Tibial artery (tissue), 4 donors: ENCODE data around the gene ATP13A5.

Experiments
- DNase-seq, 2 donors: peaks; one replicate each; pipeline ENCODE4 v3.0.0-alpha.2; 2019
- H3K27ac ChIP-seq, 2 donors: fragments of 200-600 bp; sonication (generic) in 1 of 2; 1 replicate in 1 of 2; 2 replicates in 1 of 2; pipeline ENCODE4 v1.5.1; 2018 to 2019; ENCODE audit warnings: mild to moderate bottlenecking in 1 of 2
- H3K27me3 ChIP-seq, 2 donors: fragments of 200-600 bp; sonication (generic) in 1 of 2; one replicate each; pipeline versions ENCODE4 v1.5.1 to v1.6.0; 2016 to 2019
- H3K36me3 ChIP-seq, 3 donors: fragments of 200-600 bp; sonication (generic) in 2 of 3; one replicate each; pipeline ENCODE4 v1.5.1; 2016 to 2019; ENCODE audit warnings: mild to moderate bottlenecking in 2 of 3
- H3K4me1 ChIP-seq, 4 donors: fragments of 200-600 bp; sonication (generic) in 2 of 4; 1 replicate in 3 of 4; 2 replicates in 1 of 4; pipeline ENCODE4 v1.5.1; 2016 to 2019
- H3K4me3 ChIP-seq, 2 donors: fragments of 200-600 bp; sonication (generic) in 1 of 2; 1 replicate in 1 of 2; 2 replicates in 1 of 2; pipeline ENCODE4 v1.5.1; 2018 to 2019; ENCODE audit warnings: mild to moderate bottlenecking in 2 of 2
- H3K9me3 ChIP-seq, 3 donors: fragments of 200-600 bp; sonication (generic) in 1 of 3; one replicate each; pipeline ENCODE4 v1.5.1; 2016 to 2019
- intact Hi-C: fragments of 100-400 bp; cut with DNase I; formaldehyde crosslinking; loops from one replicate; pipeline ENCODE4 v1.15.0; 2023; ENCODE audit warnings: low total_unique reads
- TF ChIP-seq, protein P1 (sequence below), 2 experiments: fragments of 200-600 bp in 1 of 2; fragments of 450-650 bp in 1 of 2; IDR thresholded peaks; one replicate each; pipeline ENCODE4 v1.5.1; 2017 to 2019; ENCODE audit warnings: antibody characterized with exemption in 2 of 2, mild to moderate bottlenecking in 1 of 2, moderate library complexity in 1 of 2

Gene ATP13A5

DNA sequence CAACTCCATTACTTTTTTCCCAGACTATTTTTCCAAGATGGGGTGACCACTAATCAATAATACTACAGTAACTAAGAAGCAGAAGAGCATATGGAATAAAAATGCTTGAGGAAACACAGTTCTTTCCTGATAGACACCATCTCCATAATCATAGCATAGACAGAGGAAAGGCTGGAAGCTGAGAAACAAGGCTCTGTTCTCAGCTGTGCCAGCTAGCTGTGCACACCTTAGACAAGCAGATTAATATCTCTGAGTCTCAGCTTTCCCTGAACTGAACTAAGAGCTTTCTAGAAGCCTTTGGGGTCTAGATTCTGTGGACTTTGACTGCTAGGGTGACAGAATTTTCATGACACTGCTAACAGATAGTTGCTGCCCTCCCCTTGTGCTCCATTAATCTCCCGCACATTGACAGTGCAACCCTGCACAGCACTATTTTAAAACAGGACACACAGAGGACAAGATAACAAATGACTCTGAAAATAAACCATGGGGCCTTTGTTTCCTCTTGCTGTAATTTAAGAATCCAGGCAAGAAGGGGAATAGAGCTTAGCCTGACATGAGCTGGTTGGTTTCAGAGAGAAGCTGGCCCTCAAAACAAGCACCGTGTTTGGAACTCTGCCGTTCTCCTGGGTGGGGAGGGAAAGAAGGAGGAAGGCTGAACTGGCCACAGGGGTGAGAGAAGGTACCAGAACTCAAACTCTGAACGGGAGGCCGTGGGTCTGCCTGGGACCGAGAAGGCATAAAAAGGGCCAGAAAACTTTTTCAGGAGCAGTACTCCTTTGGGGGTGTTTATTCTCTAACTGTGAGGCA lies 67.4 kb downstream of the ATP13A5 start:
- no peak overlapping the region for H3K27ac ChIP-seq
- no peaks in the 10 kb centered on the region for H3K27me3 ChIP-seq
- no peaks in the 10 kb centered on the region for H3K9me3 ChIP-seq
- intact Hi-C loops: no loop called here
- no peaks in the 10 kb centered on the region for H3K4me1 ChIP-seq
- DNase-seq: no peak
- no peak overlapping the region for H3K4me3 ChIP-seq
- H3K36me3 ChIP-seq: no peaks in the 10 kb centered on the region
- TF ChIP-seq, protein P1, sequence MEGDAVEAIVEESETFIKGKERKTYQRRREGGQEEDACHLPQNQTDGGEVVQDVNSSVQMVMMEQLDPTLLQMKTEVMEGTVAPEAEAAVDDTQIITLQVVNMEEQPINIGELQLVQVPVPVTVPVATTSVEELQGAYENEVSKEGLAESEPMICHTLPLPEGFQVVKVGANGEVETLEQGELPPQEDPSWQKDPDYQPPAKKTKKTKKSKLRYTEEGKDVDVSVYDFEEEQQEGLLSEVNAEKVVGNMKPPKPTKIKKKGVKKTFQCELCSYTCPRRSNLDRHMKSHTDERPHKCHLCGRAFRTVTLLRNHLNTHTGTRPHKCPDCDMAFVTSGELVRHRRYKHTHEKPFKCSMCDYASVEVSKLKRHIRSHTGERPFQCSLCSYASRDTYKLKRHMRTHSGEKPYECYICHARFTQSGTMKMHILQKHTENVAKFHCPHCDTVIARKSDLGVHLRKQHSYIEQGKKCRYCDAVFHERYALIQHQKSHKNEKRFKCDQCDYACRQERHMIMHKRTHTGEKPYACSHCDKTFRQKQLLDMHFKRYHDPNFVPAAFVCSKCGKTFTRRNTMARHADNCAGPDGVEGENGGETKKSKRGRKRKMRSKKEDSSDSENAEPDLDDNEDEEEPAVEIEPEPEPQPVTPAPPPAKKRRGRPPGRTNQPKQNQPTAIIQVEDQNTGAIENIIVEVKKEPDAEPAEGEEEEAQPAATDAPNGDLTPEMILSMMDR (IDR thresholded peaks at IDR 0.05): no peak

DNA sequence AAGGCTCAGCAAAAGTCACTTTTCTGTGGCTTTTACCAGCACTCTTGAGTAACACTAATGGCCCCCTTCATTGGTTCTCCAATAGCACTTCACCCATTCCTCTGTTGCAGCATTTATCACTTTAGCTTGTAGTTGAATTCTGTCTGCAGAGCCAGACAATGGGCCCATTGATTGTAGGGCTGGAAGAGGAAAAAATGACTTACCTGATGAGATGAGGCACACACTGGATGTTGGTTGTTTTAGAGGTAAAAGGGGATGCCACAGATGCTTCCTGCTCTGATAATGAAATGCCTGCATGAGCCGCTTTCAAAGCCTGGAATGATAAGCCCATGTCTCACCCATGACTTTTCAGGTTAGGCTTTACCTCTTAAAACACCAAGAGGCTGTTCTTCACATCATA lies 73.2 kb downstream of the ATP13A5 start:
- H3K27ac ChIP-seq: no peak overlapping the region
- TF ChIP-seq, protein P1 (IDR thresholded peaks at IDR 0.05): no peak
- H3K4me1 ChIP-seq: no peaks in the 10 kb centered on the region
- no peaks in the 10 kb centered on the region for H3K9me3 ChIP-seq
- no peaks in the 10 kb centered on the region for H3K27me3 ChIP-seq
- no peak for DNase-seq
- intact Hi-C loops: no loop called here
- no peaks in the 10 kb centered on the region for H3K36me3 ChIP-seq
- H3K4me3 ChIP-seq: no peak overlapping the region

DNA sequence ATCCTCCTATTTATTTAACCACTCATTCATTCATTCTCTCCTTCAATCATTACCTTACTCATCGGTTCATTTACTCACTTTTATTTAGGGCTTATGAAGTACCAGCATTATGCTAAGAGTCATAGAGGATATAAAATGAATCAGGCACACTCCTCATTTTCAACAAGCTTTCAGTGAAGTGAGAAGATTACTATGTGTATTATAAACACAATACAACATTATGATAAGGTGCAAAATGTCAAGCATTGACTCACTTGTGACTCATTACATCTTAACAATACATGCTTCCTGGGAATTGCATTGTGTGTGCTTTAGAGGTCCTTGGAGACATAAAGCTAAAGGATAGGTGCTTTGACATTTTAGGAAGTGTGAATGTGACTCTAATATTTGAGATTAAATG lies 77.1 kb downstream of the ATP13A5 start:
- intact Hi-C loops: no loop called here
- Histone ChIP-seq H3K4me3 (no peak overlapping the region), H3K9me3 (no peaks in the 10 kb centered on the region), H3K4me1 (no peaks in the 10 kb centered on the region), H3K27me3 (no peaks in the 10 kb centered on the region), H3K36me3 (no peaks in the 10 kb centered on the region), H3K27ac (no peak overlapping the region)
- TF ChIP-seq, protein P1 (IDR thresholded peaks at IDR 0.05): no peak
- no peak for DNase-seq

GRCh38 chr3:193297421-193297820 lies 81.1 kb downstream of the ATP13A5 start:
- DNase-seq: no peak
- Histone ChIP-seq H3K4me1 (no peaks in the 10 kb centered on the region), H3K9me3 (no peaks in the 10 kb centered on the region), H3K27me3 (no peaks in the 10 kb centered on the region), H3K36me3 (no peaks in the 10 kb centered on the region), H3K27ac (no peak overlapping the region), H3K4me3 (no peak overlapping the region)
- intact Hi-C loops: no loop called here
- TF ChIP-seq, protein P1 (IDR thresholded peaks at IDR 0.05): no peak

DNA sequence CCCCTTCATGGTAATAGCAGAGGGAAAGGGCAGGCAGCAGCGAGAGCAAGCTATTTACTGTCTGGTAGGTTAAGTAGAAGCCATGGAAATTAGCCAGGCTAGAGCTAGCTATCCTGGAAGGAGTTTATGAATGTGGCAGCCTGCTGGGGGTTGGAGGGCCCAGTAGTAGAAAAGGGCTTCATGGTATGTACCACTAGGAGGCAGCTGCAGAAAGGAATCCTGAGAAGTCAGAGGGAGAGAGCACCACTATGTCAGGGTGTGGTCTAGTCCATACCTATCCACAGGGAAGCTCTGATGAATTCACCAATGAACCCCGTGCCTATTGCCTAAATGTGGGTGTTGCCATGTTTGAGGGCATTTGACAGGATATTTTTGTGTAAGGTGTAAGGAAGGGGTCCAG lies 82.6 kb downstream of the ATP13A5 start:
- no peaks in the 10 kb centered on the region for H3K36me3 ChIP-seq
- intact Hi-C loops: no loop called here
- no peak overlapping the region for H3K4me3 ChIP-seq
- no peaks in the 10 kb centered on the region for H3K27me3 ChIP-seq
- TF ChIP-seq, protein P1 (IDR thresholded peaks at IDR 0.05): no peak
- no peaks in the 10 kb centered on the region for H3K4me1 ChIP-seq
- H3K27ac ChIP-seq: no peak overlapping the region
- H3K9me3 ChIP-seq: no peaks in the 10 kb centered on the region
- DNase-seq: no peak
